Astrocyte of the hippocampus (primary cell): ENCODE results near the gene GPR78.

Experiments used
- DNase-seq: peaks from one replicate; pipeline ENCODE4 v3.0.0; 2011; ENCODE audit warnings: low read depth, low spot score

GPR78 gene

GRCh38 chr4:8546766-8547107 lies 33.5 kb upstream of the GPR78 start:
- no peak for DNase-seq

DNA sequence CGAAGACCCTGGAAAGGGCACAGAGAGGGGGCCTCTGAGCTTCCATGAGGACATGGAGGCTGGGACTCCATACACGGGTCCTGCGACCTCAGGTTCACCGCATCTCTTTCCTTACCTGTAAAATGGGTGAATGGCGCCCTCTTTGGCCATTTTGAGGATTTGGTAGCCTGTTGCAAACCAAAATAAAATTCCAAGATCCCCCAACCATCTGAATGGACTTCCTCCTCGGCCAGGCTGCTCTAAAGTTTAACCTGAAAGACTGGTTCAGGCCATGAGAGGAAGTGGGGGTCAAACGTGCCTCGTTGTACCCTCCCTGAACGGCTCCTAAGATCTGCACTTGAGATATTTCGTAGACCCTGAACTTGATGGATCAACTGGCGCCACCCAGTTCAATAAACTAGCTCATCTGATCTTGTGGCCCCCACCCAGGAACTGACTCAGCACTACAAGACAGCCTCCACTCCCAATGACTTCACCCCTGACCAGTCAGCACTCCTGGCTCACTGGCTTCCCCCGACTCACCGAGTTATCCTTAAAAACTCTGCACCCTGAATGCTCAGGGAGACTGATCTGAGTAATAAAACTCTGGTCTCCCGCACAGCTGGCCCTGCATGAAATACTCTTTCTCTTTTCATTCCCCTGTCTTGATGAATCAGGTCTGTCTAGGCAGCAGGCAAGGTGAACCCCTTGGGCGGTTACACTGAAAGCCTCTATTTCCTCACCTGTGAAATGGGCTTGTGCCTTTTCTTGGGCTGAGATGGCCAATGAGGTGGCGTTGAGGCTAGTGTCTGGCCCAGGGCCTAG lies 32.9 kb upstream of the GPR78 start:
- peak; percentile 32 for DNase-seq

DNA sequence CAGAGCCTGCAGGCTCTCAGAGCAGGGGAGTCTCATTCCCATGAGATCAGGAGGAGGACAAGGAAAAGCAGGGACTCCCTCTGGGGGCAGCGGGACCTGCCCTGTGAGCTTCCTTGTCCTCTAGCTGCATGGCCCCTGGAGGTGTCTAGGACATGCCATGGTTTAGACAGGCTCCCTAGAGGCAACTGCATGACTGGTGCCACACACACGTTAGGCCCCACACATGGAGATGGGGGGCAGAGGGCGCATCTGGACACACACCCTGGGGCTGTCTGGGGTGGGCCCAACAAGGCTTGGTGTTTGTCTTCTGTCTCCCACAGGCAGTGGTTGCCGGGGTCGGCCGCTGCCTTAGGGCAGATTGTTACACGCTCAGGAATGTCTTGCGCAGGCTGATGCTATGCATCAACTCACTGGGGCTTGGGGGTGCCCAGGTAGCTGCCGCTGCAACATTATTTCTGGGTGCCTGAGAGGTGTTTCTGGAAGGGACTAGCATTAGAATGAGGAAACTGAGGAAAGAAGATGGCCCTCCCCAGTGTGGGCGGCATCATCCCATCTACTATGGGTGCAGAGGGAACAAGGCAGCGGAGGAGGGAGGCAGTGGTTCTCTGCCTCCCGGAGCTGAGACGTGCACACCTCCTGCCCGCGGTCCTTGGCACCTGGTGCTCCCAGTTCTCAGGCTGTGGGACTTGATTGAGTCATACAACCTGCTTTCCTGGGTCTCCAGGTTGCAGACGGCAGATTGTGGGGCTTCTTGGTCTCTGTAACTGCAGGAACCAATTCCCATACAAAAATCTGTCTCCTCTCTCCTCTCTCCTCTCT lies 32.1 kb upstream of the GPR78 start:
- no peak for DNase-seq

GRCh38 chr4:8548731-8549351 lies 31.4 kb upstream of the GPR78 start:
- no peak for DNase-seq

DNA sequence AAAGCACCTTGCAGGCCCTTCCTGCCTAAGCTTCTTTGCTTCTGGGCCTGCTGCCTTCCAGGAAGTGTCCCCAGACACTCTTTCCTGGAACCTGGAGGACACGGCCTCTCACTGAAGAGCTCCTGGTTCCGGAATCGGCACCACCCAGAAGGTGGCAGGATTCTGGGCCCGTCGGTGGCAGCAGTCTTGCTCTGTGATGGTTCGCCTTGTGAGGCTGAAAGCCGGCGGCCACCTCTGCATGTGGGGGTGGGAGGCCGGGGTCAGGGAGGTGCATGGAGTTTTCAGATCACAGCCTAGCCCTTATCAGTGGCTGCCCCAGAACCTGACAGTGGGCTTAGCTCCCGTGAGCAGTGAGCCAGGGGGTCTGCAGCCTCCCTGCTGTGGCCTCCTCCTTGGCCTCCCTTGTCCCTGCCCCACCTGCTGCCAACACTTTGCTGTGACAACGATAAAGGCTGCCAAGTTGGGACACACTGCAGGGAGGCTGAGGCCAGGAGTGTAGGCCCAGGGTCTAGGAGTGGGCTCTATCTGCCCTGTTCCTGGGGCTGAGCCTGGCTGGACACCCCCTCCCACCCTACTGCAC lies 30.8 kb upstream of the GPR78 start:
- no peak for DNase-seq

DNA sequence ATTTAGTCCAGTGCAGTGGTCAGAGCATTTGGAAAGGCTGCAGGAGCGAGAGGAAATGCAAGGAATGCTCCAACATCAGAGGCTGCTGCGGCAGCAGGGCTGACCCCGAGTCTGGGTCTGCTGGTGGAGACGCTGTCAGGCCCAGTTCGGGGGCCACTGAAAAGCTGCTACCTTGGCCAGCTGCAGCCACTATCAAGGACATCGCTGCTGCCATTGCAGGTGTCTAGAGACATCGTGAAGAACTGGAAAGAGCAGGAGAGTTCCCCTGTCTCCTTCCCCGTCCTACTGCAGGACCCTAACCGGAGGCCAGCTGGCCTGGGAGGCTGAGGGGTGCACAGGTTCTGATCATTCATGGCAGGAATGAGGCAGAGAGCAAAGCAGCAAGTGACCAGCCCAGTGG lies 29.5 kb upstream of the GPR78 start:
- peak; percentile 22 for DNase-seq

DNA sequence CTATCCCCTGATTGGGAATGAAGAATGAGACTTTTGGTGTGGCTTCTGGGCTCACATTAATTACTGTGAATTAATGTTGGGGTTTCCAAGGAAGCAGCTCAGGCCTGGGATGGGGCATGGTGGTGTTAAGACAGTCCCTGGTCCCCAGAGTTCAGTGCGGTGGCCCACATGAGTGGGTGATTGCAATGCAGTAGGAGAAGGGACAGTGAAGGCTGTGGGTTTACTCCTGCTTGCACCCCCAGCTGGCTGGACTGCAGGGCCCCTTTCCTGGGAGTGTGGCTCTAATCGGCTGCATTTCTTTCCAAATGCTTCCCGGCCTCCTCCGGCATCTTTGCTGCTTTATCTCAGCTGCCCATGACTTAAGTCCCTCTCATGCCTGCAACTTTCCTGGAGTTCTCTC lies 28.2 kb upstream of the GPR78 start:
- DNase-seq, result no peak

GRCh38 chr4:8552581-8553205 lies 27.5 kb upstream of the GPR78 start:
- no peak for DNase-seq

DNA sequence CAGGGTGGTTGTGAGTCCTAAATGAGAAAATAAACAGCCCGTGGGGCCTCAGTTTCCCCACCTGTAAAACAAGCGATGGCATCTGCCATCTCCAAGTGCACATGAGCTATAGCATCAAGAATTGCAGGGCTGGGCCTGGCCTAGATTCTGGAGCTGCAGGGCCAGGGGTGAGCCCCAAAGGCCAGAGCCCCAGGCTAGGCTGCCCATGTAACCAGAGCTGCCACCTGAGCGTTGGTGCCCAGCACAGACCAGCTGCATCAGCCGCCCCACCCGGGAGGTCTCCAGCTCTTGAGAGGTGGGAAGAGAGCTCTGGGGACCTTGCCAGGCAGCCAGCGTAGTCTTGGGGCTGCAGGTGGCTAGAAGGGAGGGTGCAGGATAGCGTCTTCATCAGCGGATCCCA lies 27.0 kb upstream of the GPR78 start:
- no peak for DNase-seq

DNA sequence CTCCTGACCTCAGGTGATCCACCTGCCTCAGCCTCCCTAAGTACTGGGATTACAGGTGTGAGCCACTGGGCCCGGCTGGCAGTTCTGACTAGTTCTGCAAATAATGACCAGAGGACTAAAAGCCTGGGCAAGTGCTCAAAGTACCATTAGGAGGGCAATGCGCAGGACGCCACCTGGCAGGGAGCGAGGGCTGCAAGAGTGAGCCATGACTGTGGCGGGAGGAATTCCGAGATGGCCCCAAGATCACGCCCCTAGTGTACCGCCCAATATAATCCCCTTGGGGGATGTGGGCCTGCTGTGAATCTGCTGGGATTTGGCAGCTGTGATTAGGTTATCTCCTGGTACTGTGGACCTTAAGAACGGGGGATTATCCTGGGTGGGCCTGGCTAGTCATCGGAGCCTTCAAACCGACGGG lies 26.2 kb upstream of the GPR78 start:
- no peak for DNase-seq

- no peak for DNase-seq
These were observed 25.6 kb upstream of the GPR78 start for GRCh38 chr4:8554555-8555100.

- no peak for DNase-seq
These were observed 24.5 kb upstream of the GPR78 start for GRCh38 chr4:8555716-8556115.

DNA sequence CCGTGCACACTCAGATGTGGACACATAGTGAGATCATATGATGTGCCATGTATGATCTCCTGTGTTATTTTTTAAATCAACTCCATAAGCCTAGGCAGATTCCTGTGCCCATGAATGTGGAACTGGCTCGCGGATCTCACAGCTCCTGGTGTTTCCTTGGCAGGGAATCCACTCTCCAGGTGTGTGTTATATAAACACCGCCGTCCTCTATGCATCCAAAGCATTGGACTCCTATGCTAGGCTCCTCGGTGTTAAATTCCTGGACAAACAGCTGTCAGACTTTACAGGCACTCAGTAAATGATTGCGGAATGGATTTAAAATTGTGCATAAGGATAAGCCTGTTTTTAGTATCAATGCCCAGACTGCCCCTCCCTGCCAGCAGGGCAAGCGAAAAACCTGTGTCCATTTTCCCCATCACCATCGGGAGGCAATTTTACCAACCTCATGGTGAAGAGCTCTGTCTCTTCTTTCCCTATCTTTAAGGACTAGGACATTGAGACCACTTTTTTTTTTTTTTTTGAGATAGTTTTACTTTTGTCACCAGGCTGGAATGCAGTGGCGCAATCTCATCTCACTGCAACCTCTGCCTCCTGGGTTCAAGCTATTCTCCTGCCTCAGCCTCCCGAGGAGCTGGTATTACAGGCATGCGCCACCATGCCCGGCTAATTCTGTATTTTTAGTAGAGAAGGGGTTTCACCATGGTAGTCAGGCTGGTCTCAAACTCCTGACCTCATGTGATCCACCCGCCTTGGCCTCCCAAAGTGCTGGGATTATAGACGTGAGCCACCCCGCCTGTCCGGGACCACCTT lies 23.6 kb upstream of the GPR78 start:
- DNase-seq, result no peak

- DNase-seq, result no peak
These were observed 22.8 kb upstream of the GPR78 start for GRCh38 chr4:8557151-8558076.

DNA sequence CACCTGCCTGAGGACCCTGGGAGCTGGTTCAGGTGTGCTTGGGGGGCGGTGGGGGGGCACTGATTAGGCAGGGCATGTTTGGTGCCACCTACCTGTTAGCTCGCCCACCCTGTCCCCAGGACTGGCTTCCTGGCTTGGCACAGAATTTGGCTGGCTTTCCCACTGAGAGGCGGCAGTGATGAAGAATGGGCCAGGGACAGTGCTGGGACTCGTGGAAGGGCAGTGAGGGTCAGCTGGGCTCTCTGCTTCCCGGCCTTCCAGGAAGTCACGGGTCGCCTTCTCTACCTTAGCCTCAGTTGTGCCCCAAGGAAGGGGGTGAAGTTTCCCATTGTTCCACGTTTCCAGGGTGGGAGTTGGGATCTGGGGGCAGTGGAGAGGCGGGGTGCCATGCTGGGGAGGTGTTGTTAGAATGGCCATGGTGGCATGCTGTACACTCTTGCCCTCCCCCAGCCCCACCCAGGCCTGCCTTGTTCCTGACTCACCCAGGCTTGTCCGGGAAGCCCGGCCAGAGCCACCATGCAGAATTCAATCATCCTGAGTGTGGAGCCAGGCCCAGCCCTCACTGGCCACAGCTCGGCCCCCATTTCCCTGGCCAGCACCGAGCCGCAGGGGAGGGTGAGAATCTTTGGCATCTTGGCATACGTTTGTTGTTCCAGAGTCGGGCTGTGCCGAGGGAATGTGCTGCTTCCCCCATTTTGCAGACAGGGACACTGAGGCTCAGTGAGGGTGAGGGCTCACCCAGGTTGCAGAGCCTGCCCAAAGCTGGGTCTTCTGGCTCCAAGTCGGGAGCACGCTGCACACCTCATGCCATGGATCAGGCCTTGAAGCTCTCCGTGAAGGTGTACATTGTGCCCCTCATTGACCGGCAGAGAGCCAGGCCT lies 21.9 kb upstream of the GPR78 start:
- peak; percentile 68 for DNase-seq

DNA sequence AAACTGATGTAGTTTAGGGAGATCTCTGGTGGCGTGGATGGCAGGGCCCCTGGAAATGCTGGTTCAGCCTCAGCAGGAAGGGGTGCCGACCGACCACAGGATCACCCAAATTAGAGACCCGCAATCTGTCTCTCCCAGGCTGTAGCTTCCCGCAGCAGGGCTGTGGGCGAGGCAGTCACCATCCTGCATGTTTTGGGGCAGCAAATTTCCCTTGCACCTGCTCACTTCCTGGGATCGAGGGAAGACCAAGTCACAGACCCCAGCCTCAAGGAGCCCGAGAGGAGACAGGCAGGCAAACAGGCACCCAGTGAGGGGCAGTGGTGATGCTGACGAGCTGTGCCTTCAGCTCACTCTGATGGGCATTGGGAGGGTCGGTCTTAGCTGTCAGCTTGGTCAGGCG lies 21.2 kb upstream of the GPR78 start:
- DNase-seq, result no peak

DNA sequence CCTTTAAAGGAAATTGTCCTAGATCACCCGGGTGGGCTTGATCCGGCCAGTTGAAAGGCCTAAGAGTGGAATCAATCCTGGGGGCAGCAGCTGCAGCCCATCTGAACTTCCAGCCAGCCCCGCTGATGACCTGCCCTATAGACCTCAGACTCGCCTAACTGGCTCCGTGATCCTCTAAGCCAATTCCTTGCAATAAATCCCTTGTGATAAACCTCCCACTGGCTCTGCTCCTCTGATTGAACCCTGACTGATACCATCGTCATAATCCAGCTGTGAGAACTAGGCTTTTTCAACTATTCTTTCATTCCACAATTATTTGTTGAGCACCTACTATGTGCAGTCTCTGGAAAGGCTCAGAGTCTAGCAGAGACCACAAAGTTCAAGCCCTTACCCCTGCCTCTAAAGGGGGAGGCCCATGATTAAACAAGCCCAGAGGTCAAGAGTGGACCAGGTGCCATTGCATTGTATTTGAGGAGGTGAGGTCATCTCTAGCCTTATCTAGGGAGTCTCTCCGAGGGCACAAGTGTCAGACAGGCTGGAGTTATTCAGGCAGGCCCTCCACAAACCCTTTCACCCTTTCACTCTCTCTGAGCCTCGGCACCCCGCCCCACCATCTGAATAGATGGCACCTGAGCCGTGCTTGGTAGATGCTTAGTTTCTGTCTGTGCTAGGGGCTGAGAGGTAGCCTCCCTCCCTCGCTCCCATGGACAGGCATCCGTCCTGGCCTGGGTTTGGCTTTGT lies 20.5 kb upstream of the GPR78 start:
- no peak for DNase-seq
